ENCODE data around the gene VWF.

The VWF gene

DNA sequence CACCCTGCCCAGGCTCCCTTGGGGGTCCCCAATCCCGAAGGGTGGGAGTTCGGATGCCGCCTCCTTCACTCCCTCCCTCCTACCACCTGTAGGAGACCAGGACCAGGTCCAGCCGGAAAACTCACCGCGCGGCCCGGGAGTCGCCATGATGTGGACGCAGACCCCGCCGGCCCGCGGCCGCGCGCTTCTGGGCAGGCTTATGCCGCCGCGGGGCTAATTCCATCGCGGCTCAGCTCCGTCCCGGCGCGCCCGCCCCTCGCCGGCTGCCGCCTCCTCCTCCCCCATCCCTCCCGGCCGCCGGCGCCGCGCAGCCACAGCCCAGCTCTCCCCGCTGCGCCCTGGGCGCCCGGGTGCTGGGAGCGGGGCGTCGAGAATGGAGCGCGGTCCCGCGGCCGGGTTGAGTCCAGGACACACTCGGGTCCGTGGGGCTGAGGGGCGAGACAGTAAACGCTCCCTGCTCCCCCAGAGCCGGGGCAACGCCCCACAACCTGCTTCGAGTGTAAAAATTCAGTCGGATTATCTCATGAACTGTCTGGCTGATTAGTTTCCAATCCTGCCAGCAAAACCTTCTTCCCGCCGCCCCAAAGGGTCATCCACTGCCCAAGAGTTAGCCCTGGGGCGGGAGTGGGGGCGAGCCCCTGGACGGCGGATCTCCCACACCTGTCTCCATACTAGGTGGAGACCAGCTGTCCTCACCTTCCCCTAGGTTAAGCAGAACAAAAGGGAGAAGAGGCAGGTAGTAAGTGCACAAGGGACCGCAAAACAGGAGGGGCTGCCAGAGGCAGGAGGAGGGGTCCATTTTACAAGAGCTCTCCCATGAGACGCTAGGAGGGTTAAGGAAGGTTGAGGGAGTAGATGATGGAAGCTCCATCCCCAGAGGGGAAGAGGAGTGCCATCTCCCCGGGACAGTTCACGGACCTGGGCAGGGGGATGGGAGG lies 179.1 kb downstream of the VWF start, which contains the start of gene ANO2:
Gene ANO2, minus strand, starts transcription at position 189 of the 938 bp plus-strand sequence. Its CDS starts 42 bp downstream, at position 147.
- peak within 1 kb of the TSS; percentile 81 for H3K9ac ChIP-seq (ENCODE audit: low read depth, low read length)
- peaks cover 16% of the 10 kb centered on the region for H3K4me1 ChIP-seq (ENCODE audit: control insufficient read depth, insufficient read depth, low read length)
- H3K27ac ChIP-seq (ENCODE audit: low read depth, low read length), result peak within 1 kb of the TSS; percentile 48
- H3K36me3 ChIP-seq (ENCODE audit: control insufficient read depth, insufficient read depth, low read length), result no peaks in the 10 kb centered on the region
- peak within 1 kb of the TSS; percentile 91 for H3K4me3 ChIP-seq (ENCODE audit: low read depth, low read length)
- peaks cover 27% of the 10 kb centered on the region for H3K27me3 ChIP-seq (ENCODE audit: control insufficient read depth, insufficient read depth, low read length)
- no peaks in the 10 kb centered on the region for H3K9me3 ChIP-seq (ENCODE audit: control insufficient read depth, insufficient read depth, low read length)

DNA sequence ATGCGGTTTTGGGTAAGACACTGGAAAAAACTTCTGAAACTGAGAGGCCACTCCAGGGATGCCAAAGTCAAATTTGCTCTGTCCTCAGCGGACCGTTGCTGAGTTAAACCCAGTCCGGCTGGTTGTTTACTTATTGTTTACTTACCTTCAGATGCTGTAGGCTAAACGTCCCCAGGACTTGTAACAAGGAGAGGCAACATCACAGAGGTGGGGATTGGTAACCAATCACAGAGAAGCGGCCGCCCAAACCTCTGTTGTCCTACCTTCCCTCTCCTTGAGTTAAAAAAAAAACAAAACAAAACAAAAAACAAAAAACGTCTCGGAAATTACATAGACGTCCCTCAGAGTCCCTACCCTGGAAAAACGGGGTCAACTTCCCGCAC lies 179.8 kb downstream of the VWF start:
- Histone ChIP-seq H3K9me3 (ENCODE audit: control insufficient read depth, insufficient read depth, low read length) (no peaks in the 10 kb centered on the region), H3K27ac (ENCODE audit: low read depth, low read length) (peak overlapping the region; percentile 48), H3K4me1 (ENCODE audit: control insufficient read depth, insufficient read depth, low read length) (peaks cover 16% of the 10 kb centered on the region), H3K27me3 (ENCODE audit: control insufficient read depth, insufficient read depth, low read length) (peaks cover 27% of the 10 kb centered on the region), H3K9ac (ENCODE audit: low read depth, low read length) (peak overlapping the region; percentile 81), H3K4me3 (ENCODE audit: low read depth, low read length) (peak overlapping the region; percentile 91), H3K36me3 (ENCODE audit: control insufficient read depth, insufficient read depth, low read length) (no peaks in the 10 kb centered on the region)

DNA sequence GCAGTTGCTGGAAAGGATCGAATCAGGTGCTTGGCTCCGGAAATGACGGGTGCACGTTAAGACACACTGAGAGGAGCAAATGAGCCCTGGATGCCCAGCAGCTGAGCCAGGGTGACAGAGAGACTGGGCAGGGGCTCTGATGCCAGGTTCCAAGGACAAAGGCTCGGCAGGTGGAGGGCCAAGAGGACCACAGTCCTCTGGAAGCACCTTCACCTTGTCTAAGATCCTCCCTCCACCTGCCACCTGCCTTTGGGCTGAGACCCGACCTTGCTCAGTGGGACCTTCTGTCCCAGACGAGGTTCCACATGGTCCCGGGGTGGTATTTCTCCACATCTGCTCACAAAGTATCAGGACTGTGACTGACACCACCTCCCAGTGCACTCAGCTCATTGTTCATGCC lies 180.4 kb downstream of the VWF start:
- no peaks in the 10 kb centered on the region for H3K36me3 ChIP-seq (ENCODE audit: control insufficient read depth, insufficient read depth, low read length)
- H3K4me3 ChIP-seq (ENCODE audit: low read depth, low read length), result peak overlapping the region; percentile 91
- no peak overlapping the region for H3K27ac ChIP-seq (ENCODE audit: low read depth, low read length)
- no peaks in the 10 kb centered on the region for H3K9me3 ChIP-seq (ENCODE audit: control insufficient read depth, insufficient read depth, low read length)
- peaks cover 16% of the 10 kb centered on the region for H3K4me1 ChIP-seq (ENCODE audit: control insufficient read depth, insufficient read depth, low read length)
- H3K27me3 ChIP-seq (ENCODE audit: control insufficient read depth, insufficient read depth, low read length), result peaks cover 27% of the 10 kb centered on the region
- no peak overlapping the region for H3K9ac ChIP-seq (ENCODE audit: low read depth, low read length)

DNA sequence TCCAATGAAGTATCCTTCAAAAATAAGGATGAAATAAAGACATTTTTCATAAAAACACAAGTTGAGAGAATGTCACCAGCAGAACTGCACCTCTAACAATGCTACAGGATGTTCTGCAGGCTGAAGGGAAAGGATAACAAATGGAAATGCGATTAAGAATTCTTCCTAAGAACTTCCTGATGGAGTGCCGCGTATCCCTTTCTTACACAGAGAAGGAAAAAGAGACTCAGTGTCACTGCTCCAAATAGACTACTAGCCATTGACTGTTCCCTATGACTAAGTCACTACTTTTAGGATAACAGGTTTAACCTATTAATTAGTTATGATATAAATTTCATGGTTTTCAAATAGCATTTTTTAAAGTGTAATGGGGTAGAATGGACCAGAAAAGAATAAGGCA lies 182.6 kb downstream of the VWF start:
- H3K27ac ChIP-seq (ENCODE audit: low read depth, low read length), result no peak overlapping the region
- H3K4me3 ChIP-seq (ENCODE audit: low read depth, low read length), result no peak overlapping the region
- H3K36me3 ChIP-seq (ENCODE audit: control insufficient read depth, insufficient read depth, low read length), result no peaks in the 10 kb centered on the region
- H3K9ac ChIP-seq (ENCODE audit: low read depth, low read length), result no peak overlapping the region
- H3K27me3 ChIP-seq (ENCODE audit: control insufficient read depth, insufficient read depth, low read length), result peaks cover 19% of the 10 kb centered on the region
- no peaks in the 10 kb centered on the region for H3K9me3 ChIP-seq (ENCODE audit: control insufficient read depth, insufficient read depth, low read length)
- H3K4me1 ChIP-seq (ENCODE audit: control insufficient read depth, insufficient read depth, low read length), result peaks cover 16% of the 10 kb centered on the region

DNA sequence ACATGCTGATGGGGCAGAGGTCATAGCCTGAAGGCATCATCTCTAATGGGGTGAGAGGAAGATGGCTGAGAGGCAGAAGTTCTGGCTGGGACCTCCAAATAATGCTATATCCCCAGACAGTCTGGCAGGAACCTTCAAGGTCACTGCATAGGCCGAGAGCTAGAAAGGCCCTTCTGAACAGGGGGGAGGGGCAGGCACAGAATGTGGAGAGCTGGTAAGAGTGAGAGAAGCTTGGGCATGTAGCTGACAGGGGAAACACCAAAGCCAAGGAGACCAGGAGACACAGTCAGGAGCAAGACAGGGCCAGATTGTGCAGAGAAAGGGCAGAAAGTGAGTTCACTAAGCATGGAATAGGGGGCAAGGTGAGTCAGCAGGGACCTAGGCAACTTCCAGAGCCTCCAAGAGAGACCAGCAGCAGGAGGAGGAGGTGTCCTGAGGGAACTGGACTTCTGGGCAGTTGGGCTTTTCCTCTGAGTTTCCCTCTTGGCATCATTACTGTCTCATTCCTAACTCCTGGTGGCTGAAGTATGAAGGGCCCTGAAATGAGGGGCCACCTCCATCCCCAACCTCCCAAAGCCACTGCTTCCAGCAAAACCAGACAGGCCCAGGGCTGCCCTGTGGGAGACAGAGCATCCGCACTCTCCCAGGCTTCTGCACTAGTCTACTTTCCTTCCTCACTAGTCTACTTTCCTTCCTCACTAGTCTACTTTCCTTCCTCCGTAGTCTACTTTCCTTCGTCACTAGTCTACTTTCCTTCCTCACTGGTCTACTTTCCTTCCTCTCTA lies 196.5 kb downstream of the VWF start:
- Histone ChIP-seq H3K36me3 (ENCODE audit: control insufficient read depth, insufficient read depth, low read length) (no peaks in the 10 kb centered on the region), H3K4me1 (ENCODE audit: control insufficient read depth, insufficient read depth, low read length) (no peaks in the 10 kb centered on the region), H3K9me3 (ENCODE audit: control insufficient read depth, insufficient read depth, low read length) (no peaks in the 10 kb centered on the region), H3K4me3 (ENCODE audit: low read depth, low read length) (no peak overlapping the region), H3K27ac (ENCODE audit: low read depth, low read length) (no peak overlapping the region), H3K27me3 (ENCODE audit: control insufficient read depth, insufficient read depth, low read length) (no peaks in the 10 kb centered on the region), H3K9ac (ENCODE audit: low read depth, low read length) (no peak overlapping the region)

DNA sequence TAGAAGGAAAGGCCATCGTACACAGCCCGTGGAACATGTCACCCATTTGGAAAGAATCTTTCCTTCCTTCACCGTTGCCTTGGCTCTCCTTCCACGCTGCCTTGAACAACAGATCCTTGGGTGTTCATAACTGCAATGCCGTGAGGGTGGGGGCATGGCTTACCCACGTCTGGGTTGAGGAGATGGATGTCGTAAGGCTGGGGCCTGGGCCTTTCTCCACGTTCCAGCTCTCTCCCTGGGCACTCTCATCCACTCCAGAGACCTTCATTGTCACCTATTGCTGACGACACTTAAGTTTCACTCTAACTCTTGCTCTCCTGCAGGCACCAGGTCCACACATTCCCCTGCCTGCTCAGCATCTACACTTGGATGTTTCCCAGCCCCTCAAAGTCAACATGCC lies 198.8 kb downstream of the VWF start:
- no peaks in the 10 kb centered on the region for H3K4me1 ChIP-seq (ENCODE audit: control insufficient read depth, insufficient read depth, low read length)
- no peak overlapping the region for H3K9ac ChIP-seq (ENCODE audit: low read depth, low read length)
- no peaks in the 10 kb centered on the region for H3K27me3 ChIP-seq (ENCODE audit: control insufficient read depth, insufficient read depth, low read length)
- no peaks in the 10 kb centered on the region for H3K9me3 ChIP-seq (ENCODE audit: control insufficient read depth, insufficient read depth, low read length)
- no peaks in the 10 kb centered on the region for H3K36me3 ChIP-seq (ENCODE audit: control insufficient read depth, insufficient read depth, low read length)
- no peak overlapping the region for H3K27ac ChIP-seq (ENCODE audit: low read depth, low read length)
- no peak overlapping the region for H3K4me3 ChIP-seq (ENCODE audit: low read depth, low read length)

DNA sequence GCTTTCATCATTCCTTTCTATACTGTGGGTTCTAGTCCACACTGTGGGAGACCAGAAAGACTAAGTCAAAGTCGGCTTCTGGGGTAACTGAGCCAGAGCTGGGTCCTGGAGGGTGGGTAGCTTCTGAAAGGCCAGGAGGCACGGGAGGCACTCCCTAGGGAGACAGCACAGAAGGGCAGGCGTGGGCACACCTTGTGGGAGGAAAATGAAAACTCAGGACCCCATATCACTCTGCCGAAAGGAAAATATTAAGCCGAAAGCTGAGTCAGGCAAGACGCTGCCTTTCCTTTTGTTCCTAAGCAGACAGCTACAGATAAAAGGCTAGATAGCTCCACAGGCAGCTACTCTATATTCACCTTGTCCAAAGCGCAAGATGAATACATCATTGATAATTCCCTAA lies 200.1 kb downstream of the VWF start:
- Histone ChIP-seq H3K27me3 (ENCODE audit: control insufficient read depth, insufficient read depth, low read length) (no peaks in the 10 kb centered on the region), H3K9me3 (ENCODE audit: control insufficient read depth, insufficient read depth, low read length) (no peaks in the 10 kb centered on the region), H3K4me1 (ENCODE audit: control insufficient read depth, insufficient read depth, low read length) (no peaks in the 10 kb centered on the region)

DNA sequence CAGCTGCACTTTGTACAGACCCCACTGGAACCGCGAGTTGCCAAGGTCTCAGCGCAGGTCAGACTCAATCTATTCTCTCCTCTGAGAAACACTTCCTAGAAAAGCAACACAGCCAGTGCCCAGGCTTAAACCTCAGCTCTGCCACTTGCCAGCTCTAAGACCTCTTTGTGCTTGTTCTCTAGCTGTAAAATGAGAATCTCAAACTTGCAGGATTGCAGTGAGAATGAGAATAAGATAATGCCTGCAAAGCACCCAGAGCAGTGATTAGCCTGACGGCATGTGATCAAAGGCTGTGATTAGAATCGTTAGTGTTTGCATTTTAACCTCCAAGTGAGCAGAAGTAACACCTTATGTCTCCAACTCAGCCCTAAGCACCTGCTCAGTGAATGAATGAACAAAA lies 200.7 kb downstream of the VWF start:
- H3K27me3 ChIP-seq (ENCODE audit: control insufficient read depth, insufficient read depth, low read length), result no peaks in the 10 kb centered on the region
- no peaks in the 10 kb centered on the region for H3K36me3 ChIP-seq (ENCODE audit: control insufficient read depth, insufficient read depth, low read length)
- no peak overlapping the region for H3K9ac ChIP-seq (ENCODE audit: low read depth, low read length)
- no peak overlapping the region for H3K27ac ChIP-seq (ENCODE audit: low read depth, low read length)
- H3K4me3 ChIP-seq (ENCODE audit: low read depth, low read length), result no peak overlapping the region
- H3K4me1 ChIP-seq (ENCODE audit: control insufficient read depth, insufficient read depth, low read length), result no peaks in the 10 kb centered on the region
- no peaks in the 10 kb centered on the region for H3K9me3 ChIP-seq (ENCODE audit: control insufficient read depth, insufficient read depth, low read length)

More for the DNA sequence above, 200.1 kb downstream of the VWF start:
- no peak overlapping the region for H3K9ac ChIP-seq (ENCODE audit: low read depth, low read length)
- H3K4me3 ChIP-seq (ENCODE audit: low read depth, low read length), result no peak overlapping the region
- no peak overlapping the region for H3K27ac ChIP-seq (ENCODE audit: low read depth, low read length)
- H3K36me3 ChIP-seq (ENCODE audit: control insufficient read depth, insufficient read depth, low read length), result no peaks in the 10 kb centered on the region

DNA sequence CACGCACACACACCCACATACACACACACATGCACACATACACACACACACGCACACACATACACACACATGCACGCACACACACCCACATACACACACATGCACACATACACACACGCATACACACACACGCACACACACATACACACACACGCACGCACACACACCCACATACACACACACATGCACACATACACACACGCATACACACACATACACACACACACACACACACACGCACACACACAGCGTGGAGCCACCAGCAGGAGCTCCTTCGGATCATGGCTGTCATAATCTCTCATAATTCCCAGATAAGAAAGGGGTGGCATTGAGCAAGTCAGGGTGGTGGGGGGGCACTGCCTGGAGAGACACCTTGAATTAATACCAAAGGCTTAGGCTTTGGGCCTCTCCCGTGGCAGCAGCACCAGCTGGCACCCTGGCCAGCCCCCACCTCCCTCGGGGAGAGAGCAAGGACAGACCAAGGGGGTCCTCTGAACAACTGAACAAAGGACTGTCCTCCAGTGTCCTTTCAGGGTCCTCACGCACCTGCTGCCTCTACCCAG lies 201.3 kb downstream of the VWF start:
- Histone ChIP-seq H3K4me3 (ENCODE audit: low read depth, low read length) (no peak overlapping the region), H3K4me1 (ENCODE audit: control insufficient read depth, insufficient read depth, low read length) (no peaks in the 10 kb centered on the region), H3K9me3 (ENCODE audit: control insufficient read depth, insufficient read depth, low read length) (no peaks in the 10 kb centered on the region), H3K27me3 (ENCODE audit: control insufficient read depth, insufficient read depth, low read length) (no peaks in the 10 kb centered on the region), H3K36me3 (ENCODE audit: control insufficient read depth, insufficient read depth, low read length) (no peaks in the 10 kb centered on the region), H3K9ac (ENCODE audit: low read depth, low read length) (no peak overlapping the region), H3K27ac (ENCODE audit: low read depth, low read length) (no peak overlapping the region)

DNA sequence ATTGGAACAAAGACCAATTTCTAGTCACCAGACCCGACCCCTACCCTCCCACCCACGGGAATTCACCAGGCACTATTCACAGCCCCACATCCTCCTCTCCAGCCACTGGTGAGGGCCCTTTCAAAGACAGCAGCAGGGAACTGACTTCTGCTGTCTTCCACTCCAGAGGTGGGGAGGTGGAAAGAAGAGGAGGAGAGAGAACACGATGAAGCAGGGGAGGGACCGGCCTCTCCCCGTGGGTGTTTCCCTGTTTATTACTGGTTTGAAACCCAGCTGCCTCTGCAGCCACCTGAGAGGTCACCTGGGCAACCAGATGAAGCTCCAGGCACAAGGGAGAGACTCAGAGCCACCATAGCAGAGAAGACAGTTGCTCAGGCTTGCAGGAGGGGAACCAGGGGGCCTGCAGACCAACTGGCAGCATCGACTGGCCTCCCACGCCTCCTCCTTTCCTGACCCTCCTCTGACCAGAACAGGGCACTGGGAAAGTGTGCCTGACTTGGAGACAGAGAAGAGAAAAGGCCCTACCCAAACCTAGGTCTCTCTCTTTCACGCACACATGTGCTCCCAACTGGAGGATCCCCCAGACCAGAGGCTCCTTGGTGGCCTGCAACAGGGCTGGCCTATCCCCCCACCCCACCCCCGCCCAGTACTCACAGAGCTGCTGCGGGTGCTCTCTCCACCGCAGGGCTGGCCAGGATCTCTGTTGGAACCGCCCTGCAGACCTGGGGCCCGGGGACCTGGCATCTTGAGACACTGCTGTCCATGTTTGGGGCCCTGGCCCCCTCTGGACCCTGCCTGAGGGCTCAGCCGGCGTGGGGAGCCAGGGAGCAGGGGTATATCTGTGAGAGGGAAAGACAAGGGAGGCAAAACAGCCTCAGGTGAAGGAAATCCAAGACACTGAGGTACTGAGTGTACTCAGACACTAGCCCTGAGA lies 202.2 kb downstream of the VWF start:
- H3K4me3 ChIP-seq (ENCODE audit: low read depth, low read length), result no peak overlapping the region
- H3K36me3 ChIP-seq (ENCODE audit: control insufficient read depth, insufficient read depth, low read length), result no peaks in the 10 kb centered on the region
- no peak overlapping the region for H3K27ac ChIP-seq (ENCODE audit: low read depth, low read length)
- no peaks in the 10 kb centered on the region for H3K4me1 ChIP-seq (ENCODE audit: control insufficient read depth, insufficient read depth, low read length)
- no peaks in the 10 kb centered on the region for H3K27me3 ChIP-seq (ENCODE audit: control insufficient read depth, insufficient read depth, low read length)
- no peak overlapping the region for H3K9ac ChIP-seq (ENCODE audit: low read depth, low read length)
- no peaks in the 10 kb centered on the region for H3K9me3 ChIP-seq (ENCODE audit: control insufficient read depth, insufficient read depth, low read length)
